ENCODE measurements around the gene B4GALT1.

The B4GALT1 gene

DNA sequence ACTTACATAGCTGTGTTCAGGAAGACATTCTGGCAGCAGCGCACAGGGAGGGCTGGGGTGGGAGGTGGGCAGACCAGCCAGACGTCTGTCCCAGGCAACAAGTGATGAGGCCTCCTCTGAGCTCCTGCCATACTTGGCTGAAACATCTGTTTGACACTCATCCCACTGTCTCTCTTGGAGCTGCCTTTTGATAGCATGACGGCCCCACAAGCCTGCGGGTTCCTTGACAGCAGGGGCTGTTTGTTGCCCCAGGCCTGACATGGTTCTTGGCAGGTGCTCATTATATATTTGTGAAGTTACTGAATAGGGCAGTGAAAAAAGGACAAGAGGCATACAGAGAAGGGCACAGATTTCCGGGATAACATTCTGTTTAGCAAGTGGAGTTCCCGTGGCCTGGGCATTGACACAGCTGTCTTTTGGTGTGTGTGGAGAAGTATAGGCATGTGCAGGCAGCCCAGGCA is 22.2 kb upstream of the B4GALT1 start:
- Histone ChIP-seq H3K36me3 (ENCODE audit: control insufficient read depth, insufficient read depth, low read length) (no peaks in the 10 kb centered on the region), H2AFZ (no peak overlapping the region), H3K9me3 (ENCODE audit: control insufficient read depth, low read length) (no peaks in the 10 kb centered on the region), H3K79me2 (no peaks in the 10 kb centered on the region), H3K27me3 (ENCODE audit: control insufficient read depth, insufficient read depth, low read length) (no peaks in the 10 kb centered on the region), H3K27ac (no peak overlapping the region), H3K9ac (no peak overlapping the region), H3K4me3 (ENCODE audit: low read depth, low read length) (no peak overlapping the region), H3K4me1 (peaks cover 15% of the 10 kb centered on the region), H3K4me2 (ENCODE audit: low read length) (no peak overlapping the region)
- TF ChIP-seq, protein P1, sequence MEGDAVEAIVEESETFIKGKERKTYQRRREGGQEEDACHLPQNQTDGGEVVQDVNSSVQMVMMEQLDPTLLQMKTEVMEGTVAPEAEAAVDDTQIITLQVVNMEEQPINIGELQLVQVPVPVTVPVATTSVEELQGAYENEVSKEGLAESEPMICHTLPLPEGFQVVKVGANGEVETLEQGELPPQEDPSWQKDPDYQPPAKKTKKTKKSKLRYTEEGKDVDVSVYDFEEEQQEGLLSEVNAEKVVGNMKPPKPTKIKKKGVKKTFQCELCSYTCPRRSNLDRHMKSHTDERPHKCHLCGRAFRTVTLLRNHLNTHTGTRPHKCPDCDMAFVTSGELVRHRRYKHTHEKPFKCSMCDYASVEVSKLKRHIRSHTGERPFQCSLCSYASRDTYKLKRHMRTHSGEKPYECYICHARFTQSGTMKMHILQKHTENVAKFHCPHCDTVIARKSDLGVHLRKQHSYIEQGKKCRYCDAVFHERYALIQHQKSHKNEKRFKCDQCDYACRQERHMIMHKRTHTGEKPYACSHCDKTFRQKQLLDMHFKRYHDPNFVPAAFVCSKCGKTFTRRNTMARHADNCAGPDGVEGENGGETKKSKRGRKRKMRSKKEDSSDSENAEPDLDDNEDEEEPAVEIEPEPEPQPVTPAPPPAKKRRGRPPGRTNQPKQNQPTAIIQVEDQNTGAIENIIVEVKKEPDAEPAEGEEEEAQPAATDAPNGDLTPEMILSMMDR (IDR thresholded peaks at IDR 0.05), result no peak

GRCh38 chr9:33188711-33189110 is 21.6 kb upstream of the B4GALT1 start:
- Histone ChIP-seq H3K9me3 (ENCODE audit: control insufficient read depth, low read length) (no peaks in the 10 kb centered on the region), H3K27ac (no peak overlapping the region), H3K4me1 (peaks cover 15% of the 10 kb centered on the region), H3K36me3 (ENCODE audit: control insufficient read depth, insufficient read depth, low read length) (no peaks in the 10 kb centered on the region), H3K9ac (no peak overlapping the region), H3K4me2 (ENCODE audit: low read length) (no peak overlapping the region), H2AFZ (no peak overlapping the region), H3K27me3 (ENCODE audit: control insufficient read depth, insufficient read depth, low read length) (no peaks in the 10 kb centered on the region), H3K79me2 (no peaks in the 10 kb centered on the region), H3K4me3 (ENCODE audit: low read depth, low read length) (no peak overlapping the region)
- TF ChIP-seq, protein P1 (IDR thresholded peaks at IDR 0.05), result no peak

DNA sequence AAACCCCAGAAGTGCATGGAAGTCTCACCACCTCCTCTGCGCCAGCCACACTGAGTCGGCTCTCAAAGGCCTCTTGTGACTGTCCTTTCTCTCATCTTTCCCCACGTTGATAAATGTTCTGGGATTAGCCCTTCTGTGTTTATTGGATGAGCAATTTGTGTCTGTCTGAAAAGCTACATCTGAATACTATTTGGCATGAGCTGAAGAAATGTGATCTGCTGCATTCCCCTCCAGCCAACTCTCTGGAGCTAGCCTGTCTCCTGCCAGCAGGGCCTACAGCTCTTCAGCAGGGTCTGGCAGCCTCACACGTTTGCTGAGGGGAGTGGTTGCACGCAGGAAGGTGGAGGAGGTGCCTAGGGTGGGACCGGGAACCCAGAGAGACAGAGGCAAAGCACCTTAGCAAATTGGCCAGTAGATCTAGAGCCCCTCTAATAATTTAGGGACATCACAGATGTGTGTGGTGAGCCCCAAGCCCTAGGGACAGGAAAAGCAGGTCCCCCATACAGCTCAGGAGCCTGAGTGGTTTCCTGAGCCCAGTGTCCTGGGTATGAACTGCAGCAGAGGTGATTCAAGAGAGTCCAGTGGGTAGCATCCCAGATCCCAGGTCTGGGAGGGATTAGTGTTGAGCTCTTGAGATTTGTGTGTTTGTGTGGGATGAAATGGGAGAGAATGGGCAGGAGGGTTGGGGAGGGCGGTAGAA is 20.5 kb upstream of the B4GALT1 start:
- Histone ChIP-seq H3K27ac (peak overlapping the region; percentile 71), H3K36me3 (ENCODE audit: control insufficient read depth, insufficient read depth, low read length) (no peaks in the 10 kb centered on the region), H3K79me2 (no peaks in the 10 kb centered on the region), H3K27me3 (ENCODE audit: control insufficient read depth, insufficient read depth, low read length) (no peaks in the 10 kb centered on the region), H2AFZ (peak overlapping the region; percentile 23), H3K4me3 (ENCODE audit: low read depth, low read length) (no peak overlapping the region), H3K4me2 (ENCODE audit: low read length) (no peak overlapping the region), H3K4me1 (peaks cover 15% of the 10 kb centered on the region), H3K9ac (no peak overlapping the region), H3K9me3 (ENCODE audit: control insufficient read depth, low read length) (no peaks in the 10 kb centered on the region)
- TF ChIP-seq, protein P1 (IDR thresholded peaks at IDR 0.05), result no peak

- H3K27me3 ChIP-seq (ENCODE audit: control insufficient read depth, insufficient read depth, low read length), result no peaks in the 10 kb centered on the region
- H3K4me3 ChIP-seq (ENCODE audit: low read depth, low read length), result no peak overlapping the region
- H3K36me3 ChIP-seq (ENCODE audit: control insufficient read depth, insufficient read depth, low read length), result no peaks in the 10 kb centered on the region
- no peaks in the 10 kb centered on the region for H3K79me2 ChIP-seq
- H3K4me2 ChIP-seq (ENCODE audit: low read length), result no peak overlapping the region
- H3K9ac ChIP-seq, result no peak overlapping the region
- H3K9me3 ChIP-seq (ENCODE audit: control insufficient read depth, low read length), result no peaks in the 10 kb centered on the region
- H2AFZ ChIP-seq, result peak overlapping the region; percentile 68
- H3K27ac ChIP-seq, result peak overlapping the region; percentile 71
- H3K4me1 ChIP-seq, result peaks cover 15% of the 10 kb centered on the region
- TF ChIP-seq, protein P1 (IDR thresholded peaks at IDR 0.05), result no peak
Measured at GRCh38 chr9:33186457-33187168, 19.5 kb upstream of the B4GALT1 start.

All from parathyroid adenoma (tissue), 2 donors.